Middle frontal gyrus (tissue), 1 donor: ENCODE measurements around the gene PDGFB.

Experiments used
- DNase-seq: peaks from one replicate; pipeline ENCODE4 v3.0.0-alpha.2; 2015; ENCODE audit warnings: low spot score; ENCODE audit errors: extremely low spot score

PDGFB gene

GRCh38 chr22:39277142-39277607 is 32.4 kb upstream of the PDGFB start:
- no peak for DNase-seq

GRCh38 chr22:39276440-39277141 is 31.8 kb upstream of the PDGFB start:
- DNase-seq, result no peak

- no peak for DNase-seq
Observed at GRCh38 chr22:39275814-39276439, 31.1 kb upstream of the PDGFB start.

- DNase-seq, result no peak
Observed at GRCh38 chr22:39273950-39274887, 29.4 kb upstream of the PDGFB start.

- no peak for DNase-seq
Observed at GRCh38 chr22:39270792-39271191, 26.0 kb upstream of the PDGFB start.

GRCh38 chr22:39270280-39270679 is 25.5 kb upstream of the PDGFB start:
- no peak for DNase-seq

- no peak for DNase-seq
Observed at GRCh38 chr22:39269095-39269790, 24.5 kb upstream of the PDGFB start.

- DNase-seq, result no peak
Observed at GRCh38 chr22:39268645-39269044, 23.9 kb upstream of the PDGFB start.

- no peak for DNase-seq
Observed at GRCh38 chr22:39267974-39268373, 23.2 kb upstream of the PDGFB start.

GRCh38 chr22:39266398-39267030 is 21.7 kb upstream of the PDGFB start:
- no peak for DNase-seq

GRCh38 chr22:39265143-39265886 is 20.5 kb upstream of the PDGFB start:
- no peak for DNase-seq

- DNase-seq, result no peak
Observed at GRCh38 chr22:39264349-39265038, 19.7 kb upstream of the PDGFB start.

GRCh38 chr22:39263626-39264348 is 19.0 kb upstream of the PDGFB start:
- DNase-seq, result no peak

GRCh38 chr22:39259666-39260065 is 14.9 kb upstream of the PDGFB start:
- DNase-seq, result no peak

- no peak for DNase-seq
Observed at GRCh38 chr22:39257901-39258475, 13.2 kb upstream of the PDGFB start.

GRCh38 chr22:39256979-39257378 is 12.2 kb upstream of the PDGFB start:
- DNase-seq, result no peak

GRCh38 chr22:39256186-39256552 is 11.4 kb upstream of the PDGFB start:
- DNase-seq, result no peak

- DNase-seq, result no peak
Observed at GRCh38 chr22:39255449-39256185, 10.8 kb upstream of the PDGFB start.
